ENCODE results near the gene TBKBP1. TPM values are rescaled to one million over a fixed set of nuclear protein-coding genes. Genes with fewer than 3 reads are reported as not detected.
A peak's percentile ranks its signal among the peaks of the same experiment; 100 is the strongest.

TBKBP1 gene
- total and polyA plus RNA-seq, 2 of the 4 experiments (the other 2 are of a cell fraction) = 3.4 to 8.5 TPM

- no peak for TF ChIP-seq NFE2L2 (IDR thresholded peaks at IDR 0.05; ENCODE audit: low read depth, low read length)
- TF ChIP-seq MXI1 (IDR thresholded peaks at IDR 0.05; ENCODE audit: borderline replicate concordance, low read depth, low read length) = no peak
These were observed 848 bp upstream of the TBKBP1 start (continued) for GRCh38 chr17:47692895-47693730.

GRCh38 chr17:47694581-47695428 lies 844 bp downstream of the TBKBP1 start:
- BruUV-seq (replicated peaks) = no TSS peak
- dilution Hi-C loops (cut with HindIII; ENCODE audit: low sequenced_read_pairs, unreplicated experiment) = no loop called here
- CTCF ChIA-PET = no interaction called here
- intact Hi-C loops (cut with micrococcal nuclease) = no loop called here
- Histone ChIP-seq H3K14ac (replicated peaks; ENCODE audit: low read depth, low read length) (peak overlapping the region; percentile 85), H3K9me3 (ENCODE audit: control insufficient read depth, insufficient read depth, low read length) (no peaks in the 10 kb centered on the region), H2BK120ac (ENCODE audit: low read depth, low read length) (no peak overlapping the region), H3K36me3 (ENCODE audit: control insufficient read depth, insufficient read depth, low read length) (peaks cover 14% of the 10 kb centered on the region; the same call in 1 of the 2 replicates), H2AFZ (replicated peaks; ENCODE audit: low read length, poor library complexity) (peak overlapping the region; percentile 95), H3K79me1 (ENCODE audit: low read depth in 1 of 2, low read length in 2 of 2) (peaks cover 5 to 10% of the 10 kb centered on the region in 2 experiments; a peak in 2 of 4 replicates), H4K91ac (ENCODE audit: insufficient read depth, low read depth, low read length) (peak overlapping the region; percentile 50), H3K4me2 (ENCODE audit: low read depth, low read length) (peak overlapping the region; percentile 83), H3K9me1 (ENCODE audit: insufficient read depth, low read length) (0 out of 2 replicates have a peak, but pooled peaks cover 3% of the 10 kb centered on the region), H3K27me3 (ENCODE audit: control insufficient read depth, insufficient read depth, low read length) (no peaks in the 10 kb centered on the region; the same call in 1 of the 2 replicates), H2BK20ac (ENCODE audit: low read depth, low read length) (no peak overlapping the region), H2AK5ac (ENCODE audit: low read depth, low read length) (peak overlapping the region; percentile 75), H2AK9ac (replicated peaks; ENCODE audit: low read depth, low read length, poor library complexity) (peak overlapping the region; percentile 87), H2BK15ac (ENCODE audit: low read depth, low read length) (no peak overlapping the region; the same call in 2 of the 3 replicates), H3K4ac (ENCODE audit: low read depth, low read length) (peak overlapping the region; percentile 92), H3K56ac (ENCODE audit: extremely low read depth, insufficient read depth, low read length) (no peak overlapping the region), H3K23ac (ENCODE audit: low read depth, low read length) (peak overlapping the region; percentile 95), H3K18ac (ENCODE audit: low read depth, low read length) (peak overlapping the region; percentile 50; the same call in 1 of the 2 replicates), H4K20me1 (ENCODE audit: insufficient read depth, low read length) (peaks cover 13% of the 10 kb centered on the region; the same call in 1 of the 2 replicates), H2BK5ac (ENCODE audit: low read depth, low read length, poor library complexity, severe bottlenecking) (peak overlapping the region; percentile 79), H4K8ac (ENCODE audit: low read depth in 2 of 2, low read length in 2 of 2) (peak overlapping the region; percentile 97), H3K9ac (ENCODE audit: low read depth, low read length) (peak overlapping the region; percentile 71), H3K4me3 (ENCODE audit: insufficient read depth, low read depth, low read length) (peak overlapping the region; percentile 85), H3K27ac (ENCODE audit: insufficient read depth, low read length) (no peak overlapping the region; the same call in 1 of the 2 replicates), H3K4me1 (ENCODE audit: control insufficient read depth, insufficient read depth, low read length) (peaks cover 11% of the 10 kb centered on the region), H4K5ac (ENCODE audit: low read depth, low read length) (no peak overlapping the region; the same call in 1 of the 2 replicates)
- POLR2A ChIA-PET (ENCODE audit: unreplicated experiment) = no interaction called here
- TF ChIP-seq USF2 (IDR thresholded peaks at IDR 0.05; ENCODE audit: low read depth, low read length) (peak; percentile 64), MAZ (IDR thresholded peaks at IDR 0.05; ENCODE audit: borderline replicate concordance, low read depth, low read length) (0 out of 2 replicates have a peak, but pooled peaks have one; percentile 46), BHLHE40 (IDR thresholded peaks at IDR 0.05; ENCODE audit: low read depth, low read length) (peak; percentile 98), CHD1 (IDR thresholded peaks at IDR 0.05; ENCODE audit: low read depth, low read length) (no peak), SMC3 (IDR thresholded peaks at IDR 0.05; ENCODE audit: low read depth, low read length) (no peak), FOS (IDR thresholded peaks at IDR 0.05; ENCODE audit: low read depth, low read length) (peak; percentile 28; the same call in 1 of the 2 replicates), RFX5 (IDR thresholded peaks at IDR 0.05; ENCODE audit: low read depth, low read length) (no peak), RCOR1 (IDR thresholded peaks at IDR 0.05; ENCODE audit: insufficient replicate concordance, low read length) (no peak), NFE2L2 (IDR thresholded peaks at IDR 0.05; ENCODE audit: low read depth, low read length) (no peak), MXI1 (IDR thresholded peaks at IDR 0.05; ENCODE audit: borderline replicate concordance, low read depth, low read length) (peak; percentile 58; the same call in 1 of the 2 replicates)
- 4% methylated on average over 25 of the region's 65 CpGs; no CpG with 5 or more reads in 1 of the 2 experiments for WGBS, 2 experiments (ENCODE audit: extremely low coverage in 2 of 2, insufficient read length in 1 of 2)
- ATAC-seq (ENCODE audit: low read depth) = peak; percentile 64
- in situ Hi-C loops (cut with MboI; ENCODE audit: low sequenced_read_pairs) = no loop called here
- DNase-seq = peak; percentile 49

Data from IMR-90 (cell line).